Uterus (tissue), 2 donors: ENCODE data around the gene SLC38A2.

Experiments used
- POLR2A ChIP-seq, 2 donors: fragments of 450-650 bp; IDR thresholded peaks; one replicate each; pipeline ENCODE4 v1.6.1; 2016; ENCODE audit warnings: antibody characterized with exemption in 2 of 2, mild to moderate bottlenecking in 1 of 2, moderate library complexity in 1 of 2
- TF ChIP-seq, protein P1 (sequence below), 4 experiments: fragments of 200-600 bp in 2 of 4; fragments of 450-650 bp in 2 of 4; sonication (generic) in 2 of 4; IDR thresholded peaks; one replicate each; pipeline ENCODE4 v1.5.1; 2016 to 2019; ENCODE audit warnings: antibody characterized with exemption in 4 of 4, mild to moderate bottlenecking in 2 of 4, moderate library complexity in 1 of 4

GRCh38 chr12:46360370-46360769, 12.2 kb downstream of the SLC38A2 start:
- TF ChIP-seq, protein P1, sequence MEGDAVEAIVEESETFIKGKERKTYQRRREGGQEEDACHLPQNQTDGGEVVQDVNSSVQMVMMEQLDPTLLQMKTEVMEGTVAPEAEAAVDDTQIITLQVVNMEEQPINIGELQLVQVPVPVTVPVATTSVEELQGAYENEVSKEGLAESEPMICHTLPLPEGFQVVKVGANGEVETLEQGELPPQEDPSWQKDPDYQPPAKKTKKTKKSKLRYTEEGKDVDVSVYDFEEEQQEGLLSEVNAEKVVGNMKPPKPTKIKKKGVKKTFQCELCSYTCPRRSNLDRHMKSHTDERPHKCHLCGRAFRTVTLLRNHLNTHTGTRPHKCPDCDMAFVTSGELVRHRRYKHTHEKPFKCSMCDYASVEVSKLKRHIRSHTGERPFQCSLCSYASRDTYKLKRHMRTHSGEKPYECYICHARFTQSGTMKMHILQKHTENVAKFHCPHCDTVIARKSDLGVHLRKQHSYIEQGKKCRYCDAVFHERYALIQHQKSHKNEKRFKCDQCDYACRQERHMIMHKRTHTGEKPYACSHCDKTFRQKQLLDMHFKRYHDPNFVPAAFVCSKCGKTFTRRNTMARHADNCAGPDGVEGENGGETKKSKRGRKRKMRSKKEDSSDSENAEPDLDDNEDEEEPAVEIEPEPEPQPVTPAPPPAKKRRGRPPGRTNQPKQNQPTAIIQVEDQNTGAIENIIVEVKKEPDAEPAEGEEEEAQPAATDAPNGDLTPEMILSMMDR (IDR thresholded peaks at IDR 0.05) = no peak
- TF ChIP-seq POLR2A (IDR thresholded peaks at IDR 0.05) = no peak
